H54 (cell line): ENCODE data around the gene HHAT.
A peak's percentile ranks its signal among the peaks of the same experiment; 100 is the strongest.

Experiments
- DNase-seq: peaks from one replicate; pipeline ENCODE4 v3.0.0; 2011; ENCODE audit warnings: low spot score, mixed read lengths; ENCODE audit not compliant: insufficient read length
- FAIRE-seq: peaks from 3 replicates; lab custom pipeline; 2011; peaks lifted over from hg19 to GRCh38; lab: Jason Lieb, UNC
- POLR2A ChIP-seq: IDR thresholded peaks from 2 replicates; pipeline ENCODE4 v1.6.1; 2011; ENCODE audit warnings: low read depth, mild to moderate bottlenecking, low read length

Gene HHAT

GRCh38 chr1:210573141-210573540 is 244.4 kb downstream of the HHAT start:
- no peak for TF ChIP-seq POLR2A
- DNase-seq, result no peak
- FAIRE-seq, result no peak

- TF ChIP-seq POLR2A, result no peak
- FAIRE-seq (no peak), DNase-seq (no peak)
These were observed 253.7 kb downstream of the HHAT start for GRCh38 chr1:210582205-210582970.

GRCh38 chr1:210584439-210585113 is 255.9 kb downstream of the HHAT start:
- peak; percentile 65 for DNase-seq
- TF ChIP-seq POLR2A, result no peak
- peak; percentile 91 for FAIRE-seq

- FAIRE-seq (no peak), DNase-seq (no peak)
- TF ChIP-seq POLR2A, result no peak
These were observed 258.1 kb downstream of the HHAT start for GRCh38 chr1:210586771-210587170.

GRCh38 chr1:210587566-210587965 is 258.9 kb downstream of the HHAT start:
- FAIRE-seq (no peak), DNase-seq (no peak)
- no peak for TF ChIP-seq POLR2A

GRCh38 chr1:210588357-210588756 is 259.7 kb downstream of the HHAT start:
- TF ChIP-seq POLR2A, result no peak
- DNase-seq (no peak), FAIRE-seq (no peak)

- no peak for FAIRE-seq
These were observed 260.2 kb downstream of the HHAT start for GRCh38 chr1:210588946-210589345.

GRCh38 chr1:210591214-210591613 is 262.5 kb downstream of the HHAT start:
- no peak for TF ChIP-seq POLR2A
- FAIRE-seq, result no peak

More at GRCh38 chr1:210588946-210589345, 260.2 kb downstream of the HHAT start:
- DNase-seq, result no peak
- no peak for TF ChIP-seq POLR2A

GRCh38 chr1:210594605-210595004 is 265.9 kb downstream of the HHAT start:
- DNase-seq (no peak), FAIRE-seq (no peak)
- TF ChIP-seq POLR2A, result no peak

More at GRCh38 chr1:210591214-210591613, 262.5 kb downstream of the HHAT start:
- DNase-seq, result no peak

GRCh38 chr1:210596641-210597040 is 267.9 kb downstream of the HHAT start:
- FAIRE-seq (no peak), DNase-seq (no peak)
- TF ChIP-seq POLR2A, result no peak

- FAIRE-seq (peak; percentile 87), DNase-seq (peak; percentile 40)
- no peak for TF ChIP-seq POLR2A
These were observed 268.9 kb downstream of the HHAT start for GRCh38 chr1:210597555-210598134.

- TF ChIP-seq POLR2A, result no peak
- DNase-seq, result peak; percentile 33
- FAIRE-seq, result peak; percentile 89
These were observed 269.5 kb downstream of the HHAT start for GRCh38 chr1:210598135-210598652.

- peak; percentile 11 for FAIRE-seq
- TF ChIP-seq POLR2A, result no peak
- DNase-seq, result no peak
These were observed 271.9 kb downstream of the HHAT start for GRCh38 chr1:210600421-210601159.
